Endothelial cell of umbilical vein (primary cell): Measurements from ENCODE around the gene WDFY3. TPM values are rescaled to one million over a fixed set of nuclear protein-coding genes. Genes with fewer than 3 reads are reported as not detected.

ENCODE experiments used
- BruUV-seq: library from RNA; stranded (reverse); fragments of 400-500 nt; replicated peaks from 2 replicates; lab custom pipeline; 2021; lab: Mats Ljungman, UMichigan
- CTCF ChIA-PET: fragments of 300-600, 350-600 bp; sonication (Branson Sonifier 250); formaldehyde crosslinking; loops from one replicate; lab custom pipeline; 2021; ENCODE audit warnings: antibody characterized with exemption, inconsistent platforms; lab: Charles Lee
- POLR2A ChIA-PET: fragments of 300-600, 350-600 bp; sonication (Branson Sonifier 250); formaldehyde crosslinking; loops from one replicate; lab custom pipeline; 2021; ENCODE audit warnings: antibody characterized with exemption, inconsistent platforms; lab: Charles Lee
- DNase-seq: peaks from one replicate; pipeline ENCODE4 v3.0.0-alpha.2; 2011; ENCODE audit warnings: low read depth, low spot score
- FAIRE-seq: peaks from 2 replicates; lab custom pipeline; 2011; peaks lifted over from hg19 to GRCh38; lab: Jason Lieb, UNC
- H2AFZ ChIP-seq: 2 replicates; pipeline ENCODE4 v1.6.0; 2012; ENCODE audit warnings: low read depth, low read length, control low read depth, inconsistent platforms
- H3K27ac ChIP-seq: 2 replicates; pipeline ENCODE4 v1.5.1; 2011; ENCODE audit warnings: low read depth, mild to moderate bottlenecking, control low read depth, low read length, moderate library complexity; ENCODE audit not compliant: insufficient read depth
- H3K27me3 ChIP-seq, 2 experiments: 2 replicates each; pipeline versions ENCODE4 v1.6.0 to v1.6.1; 2011; ENCODE audit warnings: low read length in 2 of 2, mixed read lengths in 1 of 2; ENCODE audit not compliant: control insufficient read depth in 2 of 2, insufficient read depth in 2 of 2
- H3K36me3 ChIP-seq, 2 experiments: 2 replicates in 1 of 2; 3 replicates in 1 of 2; pipeline ENCODE4 v1.5.1; 2011; ENCODE audit warnings: low read length in 2 of 2, mild to moderate bottlenecking in 1 of 2, moderate library complexity in 1 of 2; ENCODE audit not compliant: control insufficient read depth in 2 of 2, insufficient read depth in 2 of 2; ENCODE audit errors: extremely low read depth in 1 of 2
- H3K4me1 ChIP-seq: 3 replicates; pipeline ENCODE4 v1.5.1; 2011; ENCODE audit warnings: mild to moderate bottlenecking, low read length; ENCODE audit not compliant: control insufficient read depth, insufficient read depth; ENCODE audit errors: extremely low read depth
- H3K4me2 ChIP-seq: 2 replicates; pipeline ENCODE4 v1.6.1; 2011; ENCODE audit warnings: low read length, control low read depth, mixed read lengths; ENCODE audit not compliant: insufficient read depth
- H3K4me3 ChIP-seq, 3 experiments: fragments of 200-600 bp in 1 of 3; sonication (generic), shearing (Covaris generic) in 1 of 3; replicated peaks in 1 of 3; 2 replicates each; pipeline ENCODE4 v1.5.1; 2011 to 2016; ENCODE audit warnings: control low read depth in 3 of 3, low read length in 3 of 3, mild to moderate bottlenecking in 2 of 3, inconsistent platforms in 1 of 3, low read depth in 1 of 3, moderate library complexity in 1 of 3; ENCODE audit not compliant: insufficient read depth in 1 of 3
- H3K79me2 ChIP-seq: 2 replicates; pipeline ENCODE4 v1.6.0; 2012; ENCODE audit warnings: low read length, inconsistent platforms; ENCODE audit not compliant: control insufficient read depth, insufficient read depth
- H3K9ac ChIP-seq: replicated peaks from 2 replicates; pipeline ENCODE3; 2011; ENCODE audit warnings: low read length, control low read depth; ENCODE audit not compliant: insufficient read depth; ENCODE audit errors: extremely low read depth
- H3K9me1 ChIP-seq: replicated peaks from 3 replicates; pipeline ENCODE4 v1.6.0; 2011; ENCODE audit warnings: mild to moderate bottlenecking, low read length; ENCODE audit not compliant: control insufficient read depth, insufficient read depth; ENCODE audit errors: extremely low read depth
- H3K9me3 ChIP-seq: replicated peaks from 2 replicates; pipeline ENCODE4 v1.5.1; 2012; ENCODE audit warnings: low read length, inconsistent platforms; ENCODE audit not compliant: control insufficient read depth, insufficient read depth
- H4K20me1 ChIP-seq: replicated peaks from 2 replicates; pipeline ENCODE3; 2011; ENCODE audit warnings: mild to moderate bottlenecking, low read length; ENCODE audit not compliant: control insufficient read depth, insufficient read depth; ENCODE audit errors: extremely low read depth
- EZH2 ChIP-seq: IDR thresholded peaks from 2 replicates; pipeline ENCODE4 v1.6.1; 2012; ENCODE audit warnings: borderline replicate concordance, low read depth, mild to moderate bottlenecking, moderate library complexity, low read length, inconsistent platforms; ENCODE audit not compliant: severe bottlenecking
- FOS ChIP-seq: IDR thresholded peaks from 2 replicates; pipeline ENCODE4 v1.6.1; 2011; ENCODE audit warnings: mild to moderate bottlenecking, low read length, moderate library complexity, borderline replicate concordance; ENCODE audit not compliant: insufficient read depth
- GATA2 ChIP-seq: IDR thresholded peaks from 2 replicates; pipeline ENCODE4 v1.7.0; 2011; ENCODE audit warnings: low read depth, mild to moderate bottlenecking, moderate library complexity, mixed read lengths, low read length; ENCODE audit not compliant: insufficient read length, insufficient read depth
- JUN ChIP-seq: IDR thresholded peaks from 2 replicates; pipeline ENCODE4 v1.6.1; 2011; ENCODE audit warnings: borderline replicate concordance, low read depth; ENCODE audit not compliant: insufficient read length, insufficient read depth
- MAX ChIP-seq: IDR thresholded peaks from 2 replicates; pipeline ENCODE4 v1.6.1; 2011; ENCODE audit not compliant: insufficient read depth, insufficient read length
- MYC ChIP-seq: IDR thresholded peaks from one replicate; pipeline ENCODE4 v1.6.1; 2011; ENCODE audit warnings: mild to moderate bottlenecking, low read depth, low read length
- POLR2A ChIP-seq: IDR thresholded peaks from 2 replicates; pipeline ENCODE4 v1.6.1; 2012; ENCODE audit warnings: low read depth, mild to moderate bottlenecking, control low read depth, low read length
- POLR2AphosphoS5 ChIP-seq: IDR thresholded peaks from 2 replicates; pipeline ENCODE4 v1.6.1; 2012; ENCODE audit warnings: low read depth, mild to moderate bottlenecking, control low read depth, low read length, moderate library complexity; ENCODE audit not compliant: insufficient read depth
- dilution Hi-C: fragments of 300-500 bp; cut with MboI; formaldehyde crosslinking; loops from one replicate; pipeline ENCODE4 v1.15.0; 2019; ENCODE audit warnings: low sequenced_read_pairs; ENCODE audit not compliant: extremely low pct_ligation_motif_present
- intact Hi-C: fragments of 100-400 bp; cut with micrococcal nuclease; formaldehyde crosslinking; loops from one replicate; pipeline ENCODE4 v1.10.0; 2022
- polyA plus RNA-seq, 4 experiments: library from polyadenylated mRNA; depleted of rRNA in 3 of 4; stranded (reverse) in 3 of 4; unstranded in 1 of 4; fragments of >200 nt; gene quantifications; 2 replicates each; pipeline versions ENCODE4 v1.2.1 to v1.2.3, GENCODE V29; 2011 to 2012; ENCODE audit warnings: missing spikeins in 1 of 4
- total RNA-seq: library from RNA; stranded (reverse); gene quantifications from 2 replicates; pipeline ENCODE4 v1.2.3, GENCODE V29; 2021
- TF ChIP-seq, protein P1 (sequence below), 2 donors: IDR thresholded peaks; 1 replicate in 1 of 2; 2 replicates in 1 of 2; pipeline ENCODE4 v1.5.1; 2011; ENCODE audit warnings: low read length in 2 of 2, mild to moderate bottlenecking in 2 of 2, moderate library complexity in 2 of 2, control low read depth in 1 of 2, inconsistent platforms in 1 of 2, low read depth in 1 of 2; ENCODE audit not compliant: insufficient read depth in 1 of 2; ENCODE audit errors: extremely low read depth in 1 of 2

Gene WDFY3
- total and polyA plus RNA-seq, 2 donors (not counting 3 experiments of a cell fraction or from before 2014, with no cell fraction given): 37.0 to 113 TPM

DNA sequence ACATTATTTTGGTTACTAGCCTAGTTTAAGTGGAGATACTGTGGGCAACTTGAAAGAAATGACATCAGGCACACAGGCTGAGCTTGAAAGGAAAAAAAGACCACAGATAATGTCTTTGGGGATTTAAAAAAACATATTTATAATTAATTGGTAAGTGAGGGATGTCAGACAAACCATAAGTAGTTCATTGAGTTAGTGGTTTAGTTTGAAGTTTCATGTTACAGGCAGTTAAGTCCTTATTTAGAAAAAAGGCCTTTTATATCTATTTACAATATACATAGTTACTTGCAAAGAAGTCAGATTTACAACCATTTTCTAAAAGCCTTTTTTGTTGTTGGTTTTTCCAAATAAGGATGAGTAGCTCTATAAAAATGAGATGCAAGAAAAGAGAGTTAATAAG lies 294.3 kb downstream of the WDFY3 start:
- DNase-seq (no peak), FAIRE-seq (no peak)
- peaks cover 12 to 28% of the 10 kb centered on the region in 2 experiments for H3K36me3 ChIP-seq

More for the DNA sequence above, 294.3 kb downstream of the WDFY3 start:
- Histone ChIP-seq H3K4me2 (no peak overlapping the region), H3K9ac (no peak overlapping the region), H3K9me3 (no peaks in the 10 kb centered on the region), H3K27me3 (no peaks in the 10 kb centered on the region), H2AFZ (no peak overlapping the region), H3K79me2 (no peaks in the 10 kb centered on the region), H3K9me1 (no peaks in the 10 kb centered on the region), H3K4me3 (no peak overlapping the region), H3K4me1 (peaks cover 12% of the 10 kb centered on the region), H4K20me1 (no peaks in the 10 kb centered on the region), H3K27ac (no peak overlapping the region)
- dilution Hi-C loops: no loop called here
- ChIA-PET CTCF (interaction anchor here (1.1 to 1.5 kb wide), 2 partner anchors 93 to 299 kb away, joined by 3 to 4 read pairs; no protein-coding TSS in a partner anchor), POLR2A (no interaction called here)
- no peak for TF ChIP-seq MYC
- no peak for TF ChIP-seq GATA2
- no peak for TF ChIP-seq MAX
- no peak for TF ChIP-seq POLR2AphosphoS5
- TF ChIP-seq EZH2: no peak
- no peak for TF ChIP-seq POLR2A
- TF ChIP-seq, protein P1, sequence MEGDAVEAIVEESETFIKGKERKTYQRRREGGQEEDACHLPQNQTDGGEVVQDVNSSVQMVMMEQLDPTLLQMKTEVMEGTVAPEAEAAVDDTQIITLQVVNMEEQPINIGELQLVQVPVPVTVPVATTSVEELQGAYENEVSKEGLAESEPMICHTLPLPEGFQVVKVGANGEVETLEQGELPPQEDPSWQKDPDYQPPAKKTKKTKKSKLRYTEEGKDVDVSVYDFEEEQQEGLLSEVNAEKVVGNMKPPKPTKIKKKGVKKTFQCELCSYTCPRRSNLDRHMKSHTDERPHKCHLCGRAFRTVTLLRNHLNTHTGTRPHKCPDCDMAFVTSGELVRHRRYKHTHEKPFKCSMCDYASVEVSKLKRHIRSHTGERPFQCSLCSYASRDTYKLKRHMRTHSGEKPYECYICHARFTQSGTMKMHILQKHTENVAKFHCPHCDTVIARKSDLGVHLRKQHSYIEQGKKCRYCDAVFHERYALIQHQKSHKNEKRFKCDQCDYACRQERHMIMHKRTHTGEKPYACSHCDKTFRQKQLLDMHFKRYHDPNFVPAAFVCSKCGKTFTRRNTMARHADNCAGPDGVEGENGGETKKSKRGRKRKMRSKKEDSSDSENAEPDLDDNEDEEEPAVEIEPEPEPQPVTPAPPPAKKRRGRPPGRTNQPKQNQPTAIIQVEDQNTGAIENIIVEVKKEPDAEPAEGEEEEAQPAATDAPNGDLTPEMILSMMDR (IDR thresholded peaks at IDR 0.05; ENCODE audit: extremely low read depth in 1 of 2, insufficient read depth in 1 of 2, low read depth in 1 of 2, low read length in 2 of 2): no peak
- TF ChIP-seq JUN: no peak
- no peak for TF ChIP-seq FOS
- intact Hi-C loops: no loop called here
- BruUV-seq: no TSS peak
